ENCODE measurements around the gene RPS26.
A peak's percentile ranks its signal among the peaks of the same experiment; 100 is the strongest.
"Not testable (repeated sequence)": the region's sequence is repeated elsewhere in the genome, so short reads cannot be mapped to it uniquely, and the experiment has no call there.

The RPS26 gene

GRCh38 chr12:56001487-56002100 lies 40.1 kb upstream of the RPS26 start:
- no peak for TF ChIP-seq CTCF (IDR thresholded peaks at IDR 0.05; ENCODE audit: insufficient read depth, missing control alignments)
- no peak for FAIRE-seq
- no peak for DNase-seq (ENCODE audit: insufficient read length, low spot score)

- not testable (repeated sequence) for DNase-seq (ENCODE audit: insufficient read length, low spot score); FAIRE-seq
Observed at GRCh38 chr12:56003376-56003775, 38.3 kb upstream of the RPS26 start.

GRCh38 chr12:56004211-56004610 lies 37.5 kb upstream of the RPS26 start:
- TF ChIP-seq CTCF (IDR thresholded peaks at IDR 0.05; ENCODE audit: insufficient read depth, missing control alignments): no peak
- no peak for DNase-seq (ENCODE audit: insufficient read length, low spot score)
- FAIRE-seq: no peak

- DNase-seq (ENCODE audit: insufficient read length, low spot score) (peak; percentile 74), FAIRE-seq (no peak)
- TF ChIP-seq CTCF (IDR thresholded peaks at IDR 0.05; ENCODE audit: insufficient read depth, missing control alignments): no peak
Observed at GRCh38 chr12:56007564-56008559, 33.9 kb upstream of the RPS26 start.

GRCh38 chr12:56010111-56010570 lies 31.6 kb upstream of the RPS26 start:
- no peak for FAIRE-seq
- no peak for TF ChIP-seq CTCF (IDR thresholded peaks at IDR 0.05; ENCODE audit: insufficient read depth, missing control alignments)
- no peak for DNase-seq (ENCODE audit: insufficient read length, low spot score)

- no peak for FAIRE-seq
Observed at GRCh38 chr12:56011509-56012090, 30.1 kb upstream of the RPS26 start.

More at GRCh38 chr12:56011509-56012090, 30.1 kb upstream of the RPS26 start:
- no peak for DNase-seq (ENCODE audit: insufficient read length, low spot score)
- TF ChIP-seq CTCF (IDR thresholded peaks at IDR 0.05; ENCODE audit: insufficient read depth, missing control alignments): no peak

Measured in D721Med (cell line).